Activated T-cell treated with anti-CD3 and anti-CD28 coated beads, Interleukin-2, amount 50 U/mL, for 24 hours (primary cell): ENCODE measurements around the gene STAC2.

ENCODE experiments used
- DNase-seq: peaks from one replicate; pipeline ENCODE4 v3.0.0-alpha.2; 2020
- H3K27ac Mint-ChIP-seq: 2 replicates; pipeline ENCODE4 v1.8.0; 2020; ENCODE audit warnings: mild to moderate bottlenecking, mixed read lengths
- H3K27me3 Mint-ChIP-seq: 2 replicates; pipeline ENCODE4 v1.8.0; 2020; ENCODE audit warnings: mixed read lengths
- H3K36me3 Mint-ChIP-seq: 2 replicates; pipeline ENCODE4 v1.8.0; 2020; ENCODE audit warnings: low read depth, mixed read lengths
- H3K4me1 Mint-ChIP-seq: 2 replicates; pipeline ENCODE4 v1.8.0; 2020; ENCODE audit warnings: low read depth, mixed read lengths
- H3K4me3 Mint-ChIP-seq: 2 replicates; pipeline ENCODE4 v1.8.0; 2020; ENCODE audit warnings: mild to moderate bottlenecking, moderate library complexity, mixed read lengths
- H3K9me3 Mint-ChIP-seq: 2 replicates; pipeline ENCODE4 v1.8.0; 2020; ENCODE audit warnings: mixed read lengths

The STAC2 gene

GRCh38 chr17:39208136-39208535 is 17.6 kb downstream of the STAC2 start:
- Mint-ChIP-seq H3K4me1 (peaks cover 49% of the 10 kb centered on the region), H3K9me3 (no peaks in the 10 kb centered on the region), H3K27me3 (peaks cover 5% of the 10 kb centered on the region), H3K27ac (peak overlapping the region; percentile 44), H3K36me3 (peaks cover 23% of the 10 kb centered on the region), H3K4me3 (no peak overlapping the region)
- DNase-seq: no peak

GRCh38 chr17:39205112-39205526 is 20.6 kb downstream of the STAC2 start:
- Mint-ChIP-seq H3K4me1 (peaks cover 62% of the 10 kb centered on the region), H3K4me3 (no peak overlapping the region), H3K27me3 (peaks cover under 1% of the 10 kb centered on the region), H3K9me3 (no peaks in the 10 kb centered on the region), H3K36me3 (peaks cover 53% of the 10 kb centered on the region), H3K27ac (peak overlapping the region; percentile 100)
- no peak for DNase-seq

GRCh38 chr17:39204245-39204644 is 21.5 kb downstream of the STAC2 start:
- Mint-ChIP-seq H3K27me3 (no peaks in the 10 kb centered on the region), H3K9me3 (no peaks in the 10 kb centered on the region), H3K36me3 (peaks cover 58% of the 10 kb centered on the region), H3K4me3 (peak overlapping the region; percentile 99), H3K27ac (peak overlapping the region; percentile 100), H3K4me1 (peaks cover 62% of the 10 kb centered on the region)
- no peak for DNase-seq

GRCh38 chr17:39200957-39201510 is 24.7 kb downstream of the STAC2 start:
- Mint-ChIP-seq H3K4me1 (peaks cover 52% of the 10 kb centered on the region), H3K36me3 (peaks cover 58% of the 10 kb centered on the region), H3K9me3 (no peaks in the 10 kb centered on the region), H3K27me3 (no peaks in the 10 kb centered on the region), H3K4me3 (peak overlapping the region; percentile 99), H3K27ac (peak overlapping the region; percentile 100)
- no peak for DNase-seq

- no peaks in the 10 kb centered on the region for H3K9me3 Mint-ChIP-seq
- DNase-seq: peak; percentile 88
- H3K27ac Mint-ChIP-seq: peak within 1 kb of the TSS; percentile 100
- peak within 1 kb of the TSS; percentile 99 for H3K4me3 Mint-ChIP-seq
- H3K36me3 Mint-ChIP-seq: peaks cover 56% of the 10 kb centered on the region
- peaks cover 59% of the 10 kb centered on the region for H3K4me1 Mint-ChIP-seq
- H3K27me3 Mint-ChIP-seq: no peaks in the 10 kb centered on the region
Observed at GRCh38 chr17:39200070-39200879, 25.5 kb downstream of the STAC2 start, which contains the start of gene RPL19. Gene RPL19 (plus strand): TSS chr17:39200283. CDS start chr17:39200345, 62 bp downstream.

- H3K27ac Mint-ChIP-seq: peak overlapping the region; percentile 100
- peak overlapping the region; percentile 99 for H3K4me3 Mint-ChIP-seq
- DNase-seq: peak; percentile 84
- H3K4me1 Mint-ChIP-seq: peaks cover 59% of the 10 kb centered on the region
- H3K36me3 Mint-ChIP-seq: peaks cover 51% of the 10 kb centered on the region
- H3K27me3 Mint-ChIP-seq: no peaks in the 10 kb centered on the region
- no peaks in the 10 kb centered on the region for H3K9me3 Mint-ChIP-seq
Observed at GRCh38 chr17:39199820-39200069, 26.0 kb downstream of the STAC2 start.

GRCh38 chr17:39198186-39198566 is 27.6 kb downstream of the STAC2 start:
- Mint-ChIP-seq H3K36me3 (peaks cover 43% of the 10 kb centered on the region), H3K4me1 (peaks cover 53% of the 10 kb centered on the region), H3K27me3 (no peaks in the 10 kb centered on the region), H3K9me3 (no peaks in the 10 kb centered on the region), H3K27ac (peak overlapping the region; percentile 66), H3K4me3 (peak overlapping the region; percentile 99)
- DNase-seq: no peak

GRCh38 chr17:39197380-39198185 is 28.2 kb downstream of the STAC2 start, which contains the start of gene CACNB1:
Gene CACNB1 (minus strand): TSS chr17:39197669. CDS start chr17:39197495, 174 bp downstream.
- H3K4me1 Mint-ChIP-seq: peaks cover 49% of the 10 kb centered on the region

GRCh38 chr17:39196808-39197291 is 28.9 kb downstream of the STAC2 start:
- no peaks in the 10 kb centered on the region for H3K27me3 Mint-ChIP-seq
- DNase-seq: no peak
- H3K36me3 Mint-ChIP-seq: peaks cover 43% of the 10 kb centered on the region
- H3K27ac Mint-ChIP-seq: peak overlapping the region; percentile 66
- peaks cover 42% of the 10 kb centered on the region for H3K4me1 Mint-ChIP-seq
- H3K9me3 Mint-ChIP-seq: no peaks in the 10 kb centered on the region
- H3K4me3 Mint-ChIP-seq: peak overlapping the region; percentile 99

More at GRCh38 chr17:39197380-39198185, 28.2 kb downstream of the STAC2 start, which contains the start of gene CACNB1:
- Mint-ChIP-seq H3K27ac (peak within 1 kb of the TSS; percentile 80), H3K9me3 (no peaks in the 10 kb centered on the region), H3K4me3 (peak within 1 kb of the TSS; percentile 99), H3K27me3 (no peaks in the 10 kb centered on the region), H3K36me3 (peaks cover 43% of the 10 kb centered on the region)
- DNase-seq: peak; percentile 83

- DNase-seq: no peak
- Mint-ChIP-seq H3K9me3 (no peaks in the 10 kb centered on the region), H3K27me3 (no peaks in the 10 kb centered on the region), H3K4me1 (peaks cover 39% of the 10 kb centered on the region), H3K27ac (peak overlapping the region; percentile 67), H3K36me3 (peaks cover 43% of the 10 kb centered on the region), H3K4me3 (peak overlapping the region; percentile 99)
Observed at GRCh38 chr17:39196241-39196807, 29.4 kb downstream of the STAC2 start.

GRCh38 chr17:39195568-39196160 is 30.1 kb downstream of the STAC2 start:
- Mint-ChIP-seq H3K27me3 (no peaks in the 10 kb centered on the region), H3K4me3 (peak overlapping the region; percentile 99), H3K4me1 (peaks cover 37% of the 10 kb centered on the region), H3K27ac (peak overlapping the region; percentile 69), H3K9me3 (no peaks in the 10 kb centered on the region), H3K36me3 (peaks cover 38% of the 10 kb centered on the region)
- no peak for DNase-seq

GRCh38 chr17:39194985-39195524 is 30.7 kb downstream of the STAC2 start:
- Mint-ChIP-seq H3K36me3 (peaks cover 33% of the 10 kb centered on the region), H3K27me3 (no peaks in the 10 kb centered on the region), H3K4me1 (peaks cover 37% of the 10 kb centered on the region), H3K27ac (no peak overlapping the region), H3K9me3 (no peaks in the 10 kb centered on the region), H3K4me3 (no peak overlapping the region)
- DNase-seq: no peak

- Mint-ChIP-seq H3K36me3 (peaks cover 29% of the 10 kb centered on the region), H3K27ac (peak overlapping the region; percentile 3), H3K4me3 (no peak overlapping the region), H3K27me3 (no peaks in the 10 kb centered on the region), H3K4me1 (peaks cover 32% of the 10 kb centered on the region), H3K9me3 (no peaks in the 10 kb centered on the region)
- DNase-seq: no peak
Observed at GRCh38 chr17:39194089-39194984, 31.4 kb downstream of the STAC2 start.
